ENCODE data around the gene SFMBT2. TPM values are rescaled to one million over a fixed set of nuclear protein-coding genes. Genes with fewer than 3 reads are reported as not detected.

The SFMBT2 gene
- total RNA-seq, 1 experiment from 2014 or later = not detected

GRCh38 chr10:7277867-7278266, 133.0 kb downstream of the SFMBT2 start:
- no peak overlapping the region for H3K27ac Mint-ChIP-seq (ENCODE audit: unreplicated experiment)

GRCh38 chr10:7277432-7277831, 133.4 kb downstream of the SFMBT2 start:
- peaks cover 21% of the 10 kb centered on the region for H3K27me3 Mint-ChIP-seq (ENCODE audit: insufficient read depth, unreplicated experiment)
- H3K4me1 ChIP-seq = no peaks in the 10 kb centered on the region
- no peaks in the 10 kb centered on the region for H3K9me3 Mint-ChIP-seq (ENCODE audit: unreplicated experiment)
- no peaks in the 10 kb centered on the region for H3K9me3 ChIP-seq
- no peak overlapping the region for H3K27ac Mint-ChIP-seq (ENCODE audit: unreplicated experiment)
- intact Hi-C loops (cut with micrococcal nuclease; ENCODE audit: unreplicated experiment) = no loop called here
- no peak overlapping the region for H3K4me3 ChIP-seq (ENCODE audit: low read depth, low read length)
- no peaks in the 10 kb centered on the region for H3K36me3 ChIP-seq (ENCODE audit: control insufficient read depth, insufficient read depth, low read length)
- no peaks in the 10 kb centered on the region for H3K4me1 Mint-ChIP-seq (ENCODE audit: low read depth, unreplicated experiment)
- ChIA-PET CTCF (interaction anchor here (0.5 kb wide), 1 partner anchor 20 kb away, joined by 3 read pairs; no protein-coding TSS in a partner anchor), POLR2A (no interaction called here)
- BruUV-seq (replicated peaks) = no TSS peak
- H3K27me3 ChIP-seq (replicated peaks; ENCODE audit: control insufficient read depth, insufficient read depth, low read length) = no peaks in the 10 kb centered on the region; the same call in 1 of the 2 replicates
- DNase-seq = no peak
- H3K36me3 Mint-ChIP-seq (ENCODE audit: insufficient read depth, unreplicated experiment) = no peaks in the 10 kb centered on the region
- no peak for TF ChIP-seq CTCF (IDR thresholded peaks at IDR 0.05; ENCODE audit: insufficient read depth in 1 of 2, low read depth in 1 of 2, low read length in 1 of 2, severe bottlenecking in 1 of 2, unreplicated experiment in 1 of 2)
- no peak overlapping the region for H3K4me3 Mint-ChIP-seq (ENCODE audit: unreplicated experiment)

More at GRCh38 chr10:7277867-7278266, 133.0 kb downstream of the SFMBT2 start:
- ChIA-PET CTCF (interaction anchor here (0.5 kb wide), 1 partner anchor 19 kb away, joined by 3 read pairs; no protein-coding TSS in a partner anchor), POLR2A (no interaction called here)
- no TSS peak for BruUV-seq (replicated peaks)
- intact Hi-C loops (cut with micrococcal nuclease; ENCODE audit: unreplicated experiment) = no loop called here
- Histone ChIP-seq H3K36me3 (ENCODE audit: control insufficient read depth, insufficient read depth, low read length) (no peaks in the 10 kb centered on the region), H3K4me3 (ENCODE audit: low read depth, low read length) (no peak overlapping the region), H3K9me3 (no peaks in the 10 kb centered on the region), H3K4me1 (no peaks in the 10 kb centered on the region), H3K27me3 (replicated peaks; ENCODE audit: control insufficient read depth, insufficient read depth, low read length) (no peaks in the 10 kb centered on the region; the same call in 1 of the 2 replicates)
- Mint-ChIP-seq H3K4me1 (ENCODE audit: low read depth, unreplicated experiment) (no peaks in the 10 kb centered on the region), H3K4me3 (ENCODE audit: unreplicated experiment) (no peak overlapping the region), H3K27me3 (ENCODE audit: insufficient read depth, unreplicated experiment) (peaks cover 21% of the 10 kb centered on the region), H3K36me3 (ENCODE audit: insufficient read depth, unreplicated experiment) (no peaks in the 10 kb centered on the region), H3K9me3 (ENCODE audit: unreplicated experiment) (no peaks in the 10 kb centered on the region)
- no peak for DNase-seq
- no peak for TF ChIP-seq CTCF (IDR thresholded peaks at IDR 0.05; ENCODE audit: insufficient read depth in 1 of 2, low read depth in 1 of 2, low read length in 1 of 2, severe bottlenecking in 1 of 2, unreplicated experiment in 1 of 2)

GRCh38 chr10:7275761-7276440, 134.9 kb downstream of the SFMBT2 start:
- peaks cover 7% of the 10 kb centered on the region for H3K9me3 Mint-ChIP-seq (ENCODE audit: unreplicated experiment)
- no peaks in the 10 kb centered on the region for H3K4me1 Mint-ChIP-seq (ENCODE audit: low read depth, unreplicated experiment)
- no peaks in the 10 kb centered on the region for H3K36me3 ChIP-seq (ENCODE audit: control insufficient read depth, insufficient read depth, low read length)
- BruUV-seq (replicated peaks) = no TSS peak
- H3K4me1 ChIP-seq = no peaks in the 10 kb centered on the region
- no peaks in the 10 kb centered on the region; the same call in 1 of the 2 replicates for H3K27me3 ChIP-seq (replicated peaks; ENCODE audit: control insufficient read depth, insufficient read depth, low read length)
- H3K27ac Mint-ChIP-seq (ENCODE audit: unreplicated experiment) = no peak overlapping the region
- no peak for TF ChIP-seq CTCF (IDR thresholded peaks at IDR 0.05; ENCODE audit: insufficient read depth in 1 of 2, low read depth in 1 of 2, low read length in 1 of 2, severe bottlenecking in 1 of 2, unreplicated experiment in 1 of 2)
- intact Hi-C loops (cut with micrococcal nuclease; ENCODE audit: unreplicated experiment) = no loop called here
- H3K9me3 ChIP-seq = 0 out of 2 replicates have a peak, but pooled peaks cover 6% of the 10 kb centered on the region
- H3K36me3 Mint-ChIP-seq (ENCODE audit: insufficient read depth, unreplicated experiment) = no peaks in the 10 kb centered on the region
- peaks cover 28% of the 10 kb centered on the region for H3K27me3 Mint-ChIP-seq (ENCODE audit: insufficient read depth, unreplicated experiment)
- DNase-seq = no peak
- POLR2A ChIA-PET = no interaction called here
- CTCF ChIA-PET = no interaction called here
- no peak overlapping the region for H3K4me3 Mint-ChIP-seq (ENCODE audit: unreplicated experiment)
- no peak overlapping the region for H3K4me3 ChIP-seq (ENCODE audit: low read depth, low read length)

Measured in Caco-2 (cell line).